ENCODE data around the gene EXOSC6. TPM values are rescaled to one million over a fixed set of nuclear protein-coding genes. Genes with fewer than 3 reads are reported as not detected.
A peak's percentile ranks its signal among the peaks of the same experiment; 100 is the strongest.
"Not testable (repeated sequence)": the region's sequence is repeated elsewhere in the genome, so short reads cannot be mapped to it uniquely, and the experiment has no call there.

Gene EXOSC6
- total RNA-seq, 1 donor from 2014 or later: 28.4 TPM

DNA sequence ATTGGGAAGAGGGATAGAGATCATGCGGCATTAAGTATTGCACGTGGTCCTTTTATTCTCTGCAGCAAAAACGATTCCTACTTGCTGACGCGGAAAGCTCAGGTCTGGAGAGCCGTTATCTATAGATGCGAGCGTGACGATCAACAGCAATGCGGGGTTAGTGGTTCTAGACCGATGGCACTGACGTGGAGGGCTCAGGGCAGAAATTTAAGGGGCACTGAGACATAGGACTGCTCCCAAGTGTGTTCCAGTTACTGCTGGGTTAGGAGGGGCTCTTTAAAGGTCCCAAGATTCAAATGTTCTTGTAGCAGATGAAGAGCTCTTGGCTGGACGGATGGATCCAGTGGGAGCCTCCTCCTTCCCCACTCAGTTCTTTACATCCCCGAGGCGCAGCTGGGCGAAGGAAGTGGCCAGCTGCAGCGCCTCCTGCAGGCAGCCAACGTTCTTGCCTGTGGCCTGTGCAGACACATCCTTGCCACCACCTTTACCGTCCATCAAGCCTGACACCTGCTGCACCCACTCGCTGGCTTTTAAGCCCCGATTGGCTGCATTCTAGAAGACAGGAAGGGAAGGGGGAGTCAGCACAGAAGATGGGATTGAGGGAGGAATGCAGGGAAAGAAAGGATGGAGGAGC is 732 bp upstream of the EXOSC6 start:
- no peak for DNase-seq (ENCODE audit: low spot score in 2 of 2, unreplicated experiment in 2 of 2)
- TF ChIP-seq, protein P1, sequence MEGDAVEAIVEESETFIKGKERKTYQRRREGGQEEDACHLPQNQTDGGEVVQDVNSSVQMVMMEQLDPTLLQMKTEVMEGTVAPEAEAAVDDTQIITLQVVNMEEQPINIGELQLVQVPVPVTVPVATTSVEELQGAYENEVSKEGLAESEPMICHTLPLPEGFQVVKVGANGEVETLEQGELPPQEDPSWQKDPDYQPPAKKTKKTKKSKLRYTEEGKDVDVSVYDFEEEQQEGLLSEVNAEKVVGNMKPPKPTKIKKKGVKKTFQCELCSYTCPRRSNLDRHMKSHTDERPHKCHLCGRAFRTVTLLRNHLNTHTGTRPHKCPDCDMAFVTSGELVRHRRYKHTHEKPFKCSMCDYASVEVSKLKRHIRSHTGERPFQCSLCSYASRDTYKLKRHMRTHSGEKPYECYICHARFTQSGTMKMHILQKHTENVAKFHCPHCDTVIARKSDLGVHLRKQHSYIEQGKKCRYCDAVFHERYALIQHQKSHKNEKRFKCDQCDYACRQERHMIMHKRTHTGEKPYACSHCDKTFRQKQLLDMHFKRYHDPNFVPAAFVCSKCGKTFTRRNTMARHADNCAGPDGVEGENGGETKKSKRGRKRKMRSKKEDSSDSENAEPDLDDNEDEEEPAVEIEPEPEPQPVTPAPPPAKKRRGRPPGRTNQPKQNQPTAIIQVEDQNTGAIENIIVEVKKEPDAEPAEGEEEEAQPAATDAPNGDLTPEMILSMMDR (IDR thresholded peaks at IDR 0.05; ENCODE audit: unreplicated experiment): peak; percentile 9
- H3K4me3 Mint-ChIP-seq: peak overlapping the region; percentile 84
- H3K36me3 Mint-ChIP-seq: peaks cover 14% of the 10 kb centered on the region
- no peaks in the 10 kb centered on the region for H3K27me3 Mint-ChIP-seq (ENCODE audit: low read depth)
- peaks cover 10% of the 10 kb centered on the region for H3K4me1 Mint-ChIP-seq
- peak overlapping the region; percentile 93 for H3K27ac Mint-ChIP-seq
- no peaks in the 10 kb centered on the region for H3K9me3 Mint-ChIP-seq

DNA sequence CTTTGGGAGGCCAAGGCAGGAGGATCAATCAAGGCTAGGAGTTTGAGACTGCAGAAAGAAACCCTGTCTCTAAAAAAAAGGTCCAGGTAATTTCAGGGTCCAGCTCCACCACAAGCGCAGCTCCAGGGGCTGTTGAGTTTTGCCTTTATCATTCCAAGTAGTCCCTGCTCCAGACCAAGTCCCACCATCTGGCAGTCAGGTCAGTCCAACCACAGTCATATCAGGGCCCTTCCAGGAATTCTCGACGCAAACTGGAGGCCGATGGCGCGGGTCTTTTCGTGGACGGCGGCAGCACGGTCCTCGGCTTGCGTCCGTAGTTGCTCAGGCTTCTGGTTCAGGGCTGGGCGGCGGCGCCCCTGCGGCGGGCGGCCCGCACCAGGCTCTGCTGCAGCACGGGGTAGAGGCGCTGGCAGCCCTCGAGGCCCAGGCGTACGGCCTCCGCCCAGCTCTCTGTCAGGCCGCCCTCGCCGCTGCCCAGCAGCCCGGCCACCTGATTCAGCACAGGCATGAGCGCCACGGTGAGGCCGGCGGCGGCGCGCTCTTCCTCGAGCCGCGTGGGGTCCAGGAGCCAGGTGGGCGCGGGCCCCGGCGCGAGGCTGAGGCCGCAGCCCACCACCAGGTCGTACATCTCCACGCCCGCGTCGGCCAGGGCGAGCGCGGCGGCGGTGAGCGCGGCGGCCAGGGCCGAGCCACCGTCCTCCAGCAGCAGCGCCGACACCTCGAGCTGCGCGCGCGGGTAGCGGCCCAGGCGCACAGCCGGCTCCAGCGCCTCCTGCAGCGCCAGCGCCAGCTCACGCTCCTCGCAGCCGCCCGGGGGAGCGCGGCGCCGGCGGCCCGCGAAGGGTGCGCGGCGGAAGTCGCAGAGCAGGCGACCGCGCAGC is 752 bp downstream of the EXOSC6 start:
- peaks cover 14% of the 10 kb centered on the region for H3K36me3 Mint-ChIP-seq
- peak in 1 of 2 experiments; percentile 71 for DNase-seq (ENCODE audit: low spot score in 2 of 2, unreplicated experiment in 2 of 2)
- no peaks in the 10 kb centered on the region for H3K27me3 Mint-ChIP-seq (ENCODE audit: low read depth)
- H3K4me3 Mint-ChIP-seq: peak overlapping the region; percentile 73
- peaks cover 10% of the 10 kb centered on the region for H3K4me1 Mint-ChIP-seq
- H3K27ac Mint-ChIP-seq: peak overlapping the region; percentile 77
- TF ChIP-seq, protein P1 (IDR thresholded peaks at IDR 0.05; ENCODE audit: unreplicated experiment): no peak
- H3K9me3 Mint-ChIP-seq: no peaks in the 10 kb centered on the region

DNA sequence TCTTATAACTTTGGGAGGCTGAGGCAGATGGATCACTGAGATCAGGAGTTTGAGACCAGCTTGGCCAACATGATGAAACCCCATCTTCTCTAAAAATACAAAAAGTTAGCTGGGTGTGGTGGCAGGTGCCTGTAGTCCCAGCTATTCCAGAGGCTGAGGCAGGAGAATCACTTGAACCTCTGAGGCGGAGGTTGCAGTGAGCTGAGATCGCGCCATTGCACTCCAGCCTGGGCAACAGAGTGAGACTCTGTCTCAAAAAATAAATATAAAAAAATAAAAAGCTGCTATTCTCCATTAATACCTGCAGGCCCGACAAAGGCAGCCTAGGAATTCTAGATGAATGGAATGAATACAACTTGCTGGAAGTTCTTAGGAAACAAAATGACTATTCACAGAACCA is 2.0 kb downstream of the EXOSC6 start:
- not testable (repeated sequence) for H3K36me3 Mint-ChIP-seq; H3K27me3 Mint-ChIP-seq (ENCODE audit: low read depth); DNase-seq (ENCODE audit: low spot score in 2 of 2, unreplicated experiment in 2 of 2); H3K9me3 Mint-ChIP-seq; H3K4me1 Mint-ChIP-seq
- Mint-ChIP-seq H3K4me3 (peak overlapping the region; percentile 36), H3K27ac (peak overlapping the region; percentile 27)

DNA sequence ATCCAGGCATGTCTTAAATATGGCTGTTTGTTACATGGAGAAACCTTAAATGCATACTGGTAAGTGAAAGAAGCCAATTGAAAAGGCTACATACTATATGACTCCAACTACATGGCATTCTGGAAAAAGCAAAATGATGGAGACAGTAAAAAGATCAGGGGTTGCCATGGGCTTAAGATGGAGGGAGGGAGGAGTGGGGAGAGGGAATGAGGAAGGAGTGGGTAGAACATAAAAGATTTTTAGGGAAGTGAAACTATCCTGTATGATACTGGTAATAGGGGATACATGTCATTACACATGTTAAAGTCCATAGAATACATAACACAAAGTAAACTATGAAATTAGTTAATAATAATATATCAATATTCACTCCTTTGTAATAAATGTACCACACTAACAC is 13.0 kb downstream of the EXOSC6 start:
- not testable (repeated sequence) for H3K27ac Mint-ChIP-seq; H3K36me3 Mint-ChIP-seq; DNase-seq (ENCODE audit: low spot score in 2 of 2, unreplicated experiment in 2 of 2); H3K4me1 Mint-ChIP-seq; H3K9me3 Mint-ChIP-seq; H3K27me3 Mint-ChIP-seq (ENCODE audit: low read depth); H3K4me3 Mint-ChIP-seq

DNA sequence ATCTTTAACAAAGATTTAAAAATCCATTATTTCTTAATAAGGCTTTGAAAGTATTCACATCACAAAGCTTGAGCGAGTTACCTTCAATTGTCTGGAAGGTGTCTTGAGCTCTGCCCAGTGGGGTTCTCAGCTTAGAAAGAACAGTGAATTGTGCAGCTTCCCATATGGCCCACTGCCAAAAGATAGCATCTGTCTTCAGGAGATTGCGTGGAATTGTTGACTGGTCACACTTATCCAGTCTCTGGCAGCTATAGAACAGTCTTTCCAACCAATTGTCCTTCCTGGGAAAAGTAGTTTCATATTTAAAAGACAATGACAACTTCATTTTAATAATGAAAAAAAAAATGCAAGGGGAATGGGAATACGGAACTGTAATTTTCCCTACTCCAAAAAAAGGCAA is 19.9 kb downstream of the EXOSC6 start:
- DNase-seq (ENCODE audit: low spot score in 2 of 2, unreplicated experiment in 2 of 2); H3K27me3 Mint-ChIP-seq (ENCODE audit: low read depth); H3K9me3 Mint-ChIP-seq; H3K4me1 Mint-ChIP-seq; H3K27ac Mint-ChIP-seq; H3K36me3 Mint-ChIP-seq; H3K4me3 Mint-ChIP-seq: not testable (repeated sequence)

DNA sequence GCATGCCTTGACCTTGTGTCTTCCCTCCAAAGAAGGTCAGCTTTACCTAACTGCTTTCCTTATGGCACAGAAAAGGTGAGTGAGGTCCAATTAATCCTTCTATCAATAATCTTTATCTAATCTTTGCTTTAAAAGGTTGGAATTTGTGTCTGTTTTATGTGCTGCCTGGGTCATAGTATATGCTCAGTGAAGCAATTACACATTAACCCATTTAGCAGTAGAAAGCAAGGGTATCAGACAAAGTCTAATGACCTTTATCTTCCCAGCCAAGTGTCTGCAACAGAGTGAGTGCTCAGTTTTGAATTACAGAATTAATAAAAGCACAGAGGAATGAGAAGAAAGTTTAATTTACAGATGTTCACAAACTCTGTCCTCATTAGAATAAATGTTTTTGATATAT is 25.7 kb downstream of the EXOSC6 start:
- H3K36me3 Mint-ChIP-seq: peaks cover 12% of the 10 kb centered on the region
- not testable (repeated sequence) for H3K4me3 Mint-ChIP-seq; H3K4me1 Mint-ChIP-seq; H3K9me3 Mint-ChIP-seq; H3K27me3 Mint-ChIP-seq (ENCODE audit: low read depth); H3K27ac Mint-ChIP-seq; DNase-seq (ENCODE audit: low spot score in 2 of 2, unreplicated experiment in 2 of 2)

DNA sequence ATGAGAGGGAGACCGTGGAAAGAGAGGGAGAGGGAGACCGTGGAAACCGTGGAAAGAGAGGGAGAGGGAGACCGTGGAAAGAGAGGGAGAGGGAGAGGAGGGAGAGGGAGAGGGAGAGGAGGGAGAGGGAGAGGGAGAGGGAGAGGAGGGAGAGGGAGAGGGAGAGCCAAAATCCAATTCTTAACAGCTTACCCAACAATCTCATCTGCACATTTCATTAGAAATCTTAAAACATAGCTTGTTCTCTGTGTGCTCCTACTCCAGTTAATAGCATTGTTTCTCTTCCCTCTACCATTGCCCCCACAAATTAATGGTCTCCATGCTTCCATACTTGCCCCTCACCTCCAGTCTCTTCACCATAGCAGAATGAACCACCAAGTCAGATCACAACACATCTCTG is 26.3 kb downstream of the EXOSC6 start:
- H3K27ac Mint-ChIP-seq; H3K9me3 Mint-ChIP-seq; H3K27me3 Mint-ChIP-seq (ENCODE audit: low read depth); H3K4me1 Mint-ChIP-seq; H3K4me3 Mint-ChIP-seq; DNase-seq (ENCODE audit: low spot score in 2 of 2, unreplicated experiment in 2 of 2): not testable (repeated sequence)
- peaks cover 12% of the 10 kb centered on the region for H3K36me3 Mint-ChIP-seq

DNA sequence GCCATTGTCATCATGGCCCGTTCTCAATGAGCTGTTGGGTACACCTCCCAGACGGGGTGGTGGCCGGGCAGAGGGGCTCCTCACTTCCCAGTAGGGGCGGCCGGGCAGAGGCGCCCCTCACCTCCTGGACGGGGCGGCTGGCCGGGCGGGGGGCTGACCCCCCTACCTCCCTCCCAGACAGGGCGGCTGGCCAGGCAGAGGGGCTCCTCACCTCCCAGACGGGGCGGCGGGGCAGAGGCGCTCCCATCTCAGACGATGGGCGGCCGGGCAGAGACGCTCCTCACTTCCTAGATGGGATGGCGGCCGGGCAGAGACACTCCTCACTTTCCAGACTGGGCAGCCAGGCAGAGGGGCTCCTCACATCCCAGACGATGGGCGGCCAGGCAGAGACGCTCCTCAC is 27.1 kb downstream of the EXOSC6 start:
- H3K4me3 Mint-ChIP-seq; H3K27me3 Mint-ChIP-seq (ENCODE audit: low read depth); H3K4me1 Mint-ChIP-seq; H3K9me3 Mint-ChIP-seq; DNase-seq (ENCODE audit: low spot score in 2 of 2, unreplicated experiment in 2 of 2); H3K27ac Mint-ChIP-seq: not testable (repeated sequence)
- H3K36me3 Mint-ChIP-seq: peaks cover 12% of the 10 kb centered on the region

DNA sequence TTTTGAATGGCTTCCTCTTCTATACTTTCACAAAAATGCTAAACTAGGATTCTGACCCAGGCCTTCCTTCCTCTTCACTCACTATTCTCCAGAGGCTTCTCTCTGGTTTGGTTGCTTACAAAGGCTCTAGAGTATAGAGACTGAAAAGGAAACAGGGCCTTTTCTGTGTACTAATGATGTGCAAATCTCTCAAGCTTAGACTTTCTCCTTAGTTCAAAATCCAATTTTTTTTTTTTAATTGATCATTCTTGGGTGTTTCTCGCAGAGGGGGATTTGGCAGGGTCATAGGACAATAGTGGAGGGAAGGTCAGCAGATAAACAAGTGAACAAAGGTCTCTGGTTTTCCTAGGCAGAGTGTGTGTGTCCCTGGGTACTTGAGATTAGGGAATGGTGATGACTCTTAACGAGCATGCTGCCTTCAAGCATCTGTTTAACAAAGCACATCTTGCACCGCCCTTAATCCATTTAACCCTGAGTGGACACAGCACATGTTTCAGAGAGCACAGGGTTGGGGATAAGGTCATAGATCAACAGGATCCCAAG is 27.7 kb downstream of the EXOSC6 start:
- not testable (repeated sequence) for H3K27ac Mint-ChIP-seq; H3K4me3 Mint-ChIP-seq; DNase-seq (ENCODE audit: low spot score in 2 of 2, unreplicated experiment in 2 of 2); H3K4me1 Mint-ChIP-seq; H3K9me3 Mint-ChIP-seq; H3K27me3 Mint-ChIP-seq (ENCODE audit: low read depth)
- H3K36me3 Mint-ChIP-seq: peaks cover 15% of the 10 kb centered on the region

DNA sequence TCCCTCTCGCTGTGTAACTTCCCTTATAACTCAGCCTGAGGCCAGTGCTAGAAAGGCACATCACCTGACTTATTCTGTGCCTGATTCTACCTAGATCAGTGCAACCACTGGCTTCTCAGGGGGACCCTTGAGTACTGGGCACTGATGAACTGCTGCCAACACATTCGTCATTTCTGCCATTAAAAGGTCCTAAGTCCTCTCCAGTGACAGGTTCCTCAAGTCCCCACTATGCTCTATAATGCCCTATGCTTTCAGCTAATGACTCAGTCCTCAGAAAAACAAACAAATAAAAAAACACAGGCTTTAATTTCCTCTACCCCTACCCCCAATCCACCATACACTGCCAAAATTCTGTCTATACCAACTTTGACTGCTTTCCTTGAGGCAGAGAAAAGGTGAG is 28.5 kb downstream of the EXOSC6 start:
- H3K9me3 Mint-ChIP-seq; H3K4me3 Mint-ChIP-seq; H3K27ac Mint-ChIP-seq; DNase-seq (ENCODE audit: low spot score in 2 of 2, unreplicated experiment in 2 of 2); H3K27me3 Mint-ChIP-seq (ENCODE audit: low read depth); H3K4me1 Mint-ChIP-seq: not testable (repeated sequence)
- peaks cover 14% of the 10 kb centered on the region for H3K36me3 Mint-ChIP-seq

DNA sequence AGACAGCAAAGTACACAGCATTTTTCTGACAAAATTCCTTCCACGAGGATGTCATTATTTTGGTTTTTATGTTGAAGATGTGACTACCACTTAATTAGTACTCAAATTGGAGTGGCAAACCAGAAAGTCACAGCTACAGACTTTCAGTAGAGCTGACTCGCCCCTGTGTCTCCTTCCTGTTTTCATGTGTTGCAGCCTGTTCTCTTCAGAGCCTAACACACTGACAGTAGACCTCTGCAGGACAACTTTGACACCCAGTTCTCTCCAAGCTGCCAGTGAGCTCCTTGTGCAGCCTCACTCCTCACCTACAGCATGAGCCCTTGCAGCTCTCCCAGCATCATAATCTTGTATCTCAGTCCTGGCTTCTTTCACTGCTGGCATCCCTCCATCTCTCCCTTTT is 29.2 kb downstream of the EXOSC6 start:
- H3K36me3 Mint-ChIP-seq: peaks cover 14% of the 10 kb centered on the region
- H3K4me3 Mint-ChIP-seq; H3K9me3 Mint-ChIP-seq; DNase-seq (ENCODE audit: low spot score in 2 of 2, unreplicated experiment in 2 of 2); H3K27ac Mint-ChIP-seq; H3K27me3 Mint-ChIP-seq (ENCODE audit: low read depth); H3K4me1 Mint-ChIP-seq: not testable (repeated sequence)

DNA sequence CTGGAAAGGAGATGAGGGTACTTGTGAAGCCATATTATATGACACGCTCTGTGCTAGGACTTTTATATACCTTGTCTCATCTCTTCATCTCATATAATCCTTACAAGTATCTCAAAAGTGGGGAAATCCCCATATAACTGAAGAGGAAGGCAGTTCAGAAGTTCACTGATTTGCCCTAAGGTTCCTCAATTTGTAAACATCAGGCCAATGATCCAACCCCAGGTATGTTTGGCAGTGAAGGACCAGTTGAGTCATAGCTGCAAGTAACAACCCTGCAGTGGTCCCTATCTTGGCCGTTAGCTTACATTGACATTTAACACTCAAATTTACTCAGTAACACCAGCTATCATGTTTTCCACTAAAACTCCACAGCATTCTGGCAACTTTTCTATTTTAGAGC is 33.2 kb downstream of the EXOSC6 start:
- H3K4me3 Mint-ChIP-seq; DNase-seq (ENCODE audit: low spot score in 2 of 2, unreplicated experiment in 2 of 2); H3K27ac Mint-ChIP-seq; H3K4me1 Mint-ChIP-seq; H3K27me3 Mint-ChIP-seq (ENCODE audit: low read depth); H3K9me3 Mint-ChIP-seq: not testable (repeated sequence)
- H3K36me3 Mint-ChIP-seq: peaks cover 10% of the 10 kb centered on the region

Data from mesothelial cell of epicardium (in vitro differentiated cells).